ENCODE results near the gene FCGR3A.
"Not testable (repeated sequence)": the region's sequence is repeated elsewhere in the genome, so short reads cannot be mapped to it uniquely, and the experiment has no call there.

- not testable (repeated sequence) for TF ChIP-seq CTCF (IDR thresholded peaks at IDR 0.05 in 8 of 11, conservative IDR thresholded peaks at IDR 0.05 in 3 of 11); POLR2AphosphoS5 (IDR thresholded peaks at IDR 0.05); POLR2A (IDR thresholded peaks at IDR 0.05)
These were observed 5.3 kb upstream of the FCGR3A start for GRCh38 chr1:161554815-161555417.
